ENCODE results near the gene HOXA13. TPM values are rescaled to one million over a fixed set of nuclear protein-coding genes. Genes with fewer than 3 reads are reported as not detected.
A peak's percentile ranks its signal among the peaks of the same experiment; 100 is the strongest.

Gene HOXA13
- total RNA-seq, 1 donor from 2014 or later, result not detected

- Mint-ChIP-seq H3K27ac (ENCODE audit: unreplicated experiment) (no peak overlapping the region), H3K4me3 (ENCODE audit: unreplicated experiment) (no peak overlapping the region), H3K36me3 (ENCODE audit: low read depth, unreplicated experiment) (no peaks in the 10 kb centered on the region), H3K9me3 (ENCODE audit: unreplicated experiment) (no peaks in the 10 kb centered on the region), H3K4me1 (ENCODE audit: unreplicated experiment) (peaks cover 34% of the 10 kb centered on the region), H3K27me3 (ENCODE audit: unreplicated experiment) (peaks cover 25% of the 10 kb centered on the region)
- DNase-seq (ENCODE audit: low spot score), result no peak
- TF ChIP-seq CTCF (IDR thresholded peaks at IDR 0.05; ENCODE audit: unreplicated experiment), result no peak
These were observed 2.9 kb upstream of the HOXA13 start for GRCh38 chr7:27202862-27203134.

GRCh38 chr7:27202018-27202861 is 2.3 kb upstream of the HOXA13 start:
- H3K4me3 Mint-ChIP-seq (ENCODE audit: unreplicated experiment), result no peak overlapping the region
- TF ChIP-seq CTCF (IDR thresholded peaks at IDR 0.05; ENCODE audit: unreplicated experiment), result no peak
- H3K9me3 Mint-ChIP-seq (ENCODE audit: unreplicated experiment), result no peaks in the 10 kb centered on the region
- H3K4me1 Mint-ChIP-seq (ENCODE audit: unreplicated experiment), result peaks cover 34% of the 10 kb centered on the region
- H3K36me3 Mint-ChIP-seq (ENCODE audit: low read depth, unreplicated experiment), result no peaks in the 10 kb centered on the region
- no peak for DNase-seq (ENCODE audit: low spot score)
- no peak overlapping the region for H3K27ac Mint-ChIP-seq (ENCODE audit: unreplicated experiment)
- peaks cover 27% of the 10 kb centered on the region for H3K27me3 Mint-ChIP-seq (ENCODE audit: unreplicated experiment)

GRCh38 chr7:27201580-27202017 is 1.7 kb upstream of the HOXA13 start:
- Mint-ChIP-seq H3K27ac (ENCODE audit: unreplicated experiment) (no peak overlapping the region), H3K4me3 (ENCODE audit: unreplicated experiment) (no peak overlapping the region), H3K9me3 (ENCODE audit: unreplicated experiment) (no peaks in the 10 kb centered on the region), H3K27me3 (ENCODE audit: unreplicated experiment) (peaks cover 27% of the 10 kb centered on the region), H3K4me1 (ENCODE audit: unreplicated experiment) (peaks cover 34% of the 10 kb centered on the region), H3K36me3 (ENCODE audit: low read depth, unreplicated experiment) (no peaks in the 10 kb centered on the region)
- no peak for TF ChIP-seq CTCF (IDR thresholded peaks at IDR 0.05; ENCODE audit: unreplicated experiment)
- no peak for DNase-seq (ENCODE audit: low spot score)

- H3K27me3 Mint-ChIP-seq (ENCODE audit: unreplicated experiment), result peaks cover 27% of the 10 kb centered on the region
- no peak overlapping the region for H3K27ac Mint-ChIP-seq (ENCODE audit: unreplicated experiment)
- peaks cover 32% of the 10 kb centered on the region for H3K4me1 Mint-ChIP-seq (ENCODE audit: unreplicated experiment)
- H3K9me3 Mint-ChIP-seq (ENCODE audit: unreplicated experiment), result no peaks in the 10 kb centered on the region
- no peak for DNase-seq (ENCODE audit: low spot score)
- peak overlapping the region; percentile 84 for H3K4me3 Mint-ChIP-seq (ENCODE audit: unreplicated experiment)
- no peak for TF ChIP-seq CTCF (IDR thresholded peaks at IDR 0.05; ENCODE audit: unreplicated experiment)
- H3K36me3 Mint-ChIP-seq (ENCODE audit: low read depth, unreplicated experiment), result no peaks in the 10 kb centered on the region
These were observed 1.1 kb upstream of the HOXA13 start for GRCh38 chr7:27200761-27201579.
